Cardiac muscle cell (in vitro differentiated cells and primary cell): ENCODE data around the gene ATG9B. TPM values are rescaled to one million over a fixed set of nuclear protein-coding genes. Genes with fewer than 3 reads are reported as not detected.

ENCODE experiments used
- DNase-seq, 2 donors: peaks; one replicate each; pipeline versions ENCODE4 v3.0.0 to v3.0.0-alpha.2; 2010 to 2017; ENCODE audit warnings: low read depth in 1 of 2, low spot score in 1 of 2
- H3K27ac ChIP-seq: fragments of 200-600 bp; sonication (generic); 2 replicates; pipeline ENCODE4 v1.5.1; 2016
- H3K27me3 ChIP-seq: fragments of 200-600 bp; sonication (generic); 2 replicates; pipeline ENCODE4 v1.6.0; 2016; ENCODE audit warnings: control low read depth
- H3K36me3 ChIP-seq: fragments of 200-600 bp; sonication (generic); 2 replicates; pipeline ENCODE4 v1.5.1; 2016; ENCODE audit warnings: control low read depth
- H3K4me1 ChIP-seq: fragments of 200-600 bp; sonication (generic); 2 replicates; pipeline ENCODE4 v1.8.1; 2017; ENCODE audit warnings: low read depth, mild to moderate bottlenecking, mixed run types
- H3K4me3 ChIP-seq: fragments of 200-600 bp; sonication (generic); 2 replicates; pipeline ENCODE4 v1.5.1; 2016; ENCODE audit warnings: mild to moderate bottlenecking
- H3K9me3 ChIP-seq: fragments of 200-600 bp; sonication (generic); 2 replicates; pipeline ENCODE4 v1.5.1; 2017; ENCODE audit warnings: low read depth, mild to moderate bottlenecking, control low read depth
- CTCF ChIP-seq: IDR thresholded peaks from 2 replicates; pipeline ENCODE4 v1.5.1; 2012; ENCODE audit warnings: low read depth, mild to moderate bottlenecking, low read length
- polyA plus RNA-seq: library from polyadenylated mRNA; unstranded; fragments of >200 nt; fragmentation: Nextera tagmentation; extraction: Ambion mirVana; gene quantifications from 2 replicates; pipeline ENCODE4 v1.2.1, GENCODE V29; 2016
- total RNA-seq: library from RNA; depleted of rRNA; stranded (reverse); fragments of >200 nt; gene quantifications from 2 replicates; pipeline ENCODE4 v1.2.3, GENCODE V29; 2016

Gene ATG9B
- total and polyA plus RNA-seq, 2 experiments from 2014 or later = 8.4 to 13.0 TPM

- H3K27ac ChIP-seq = peak overlapping the region; percentile 95
- no peak for TF ChIP-seq CTCF
- H3K36me3 ChIP-seq = no peaks in the 10 kb centered on the region
- H3K27me3 ChIP-seq = no peaks in the 10 kb centered on the region
- peak; percentile 99 to 100 for DNase-seq
- H3K4me3 ChIP-seq = peak overlapping the region; percentile 56
- H3K4me1 ChIP-seq = peaks cover 31% of the 10 kb centered on the region
- no peaks in the 10 kb centered on the region for H3K9me3 ChIP-seq
Observed at GRCh38 chr7:151057989-151058780, 33.9 kb upstream of the ATG9B start.

GRCh38 chr7:151057506-151057988, 33.3 kb upstream of the ATG9B start, which contains the start of gene CDK5:
TSS of gene CDK5 (minus strand) at chr7:151057897. CDS start at chr7:151057848, 49 bp downstream.
- H3K27ac ChIP-seq = peak within 1 kb of the TSS; percentile 95
- H3K9me3 ChIP-seq = no peaks in the 10 kb centered on the region
- peak within 1 kb of the TSS; percentile 56 for H3K4me3 ChIP-seq
- no peaks in the 10 kb centered on the region for H3K36me3 ChIP-seq
- TF ChIP-seq CTCF = no peak
- DNase-seq = no peak
- peaks cover 31% of the 10 kb centered on the region for H3K4me1 ChIP-seq
- H3K27me3 ChIP-seq = no peaks in the 10 kb centered on the region

GRCh38 chr7:151056666-151057505, 32.6 kb upstream of the ATG9B start:
- Histone ChIP-seq H3K27me3 (peaks cover 5% of the 10 kb centered on the region), H3K4me3 (peak overlapping the region; percentile 56), H3K27ac (no peak overlapping the region), H3K36me3 (no peaks in the 10 kb centered on the region), H3K4me1 (peaks cover 29% of the 10 kb centered on the region), H3K9me3 (no peaks in the 10 kb centered on the region)
- no peak for DNase-seq
- TF ChIP-seq CTCF = no peak

GRCh38 chr7:151056283-151056665, 32.0 kb upstream of the ATG9B start:
- Histone ChIP-seq H3K4me1 (peaks cover 23% of the 10 kb centered on the region), H3K27me3 (peaks cover 9% of the 10 kb centered on the region), H3K36me3 (no peaks in the 10 kb centered on the region), H3K27ac (no peak overlapping the region), H3K9me3 (no peaks in the 10 kb centered on the region), H3K4me3 (no peak overlapping the region)
- DNase-seq = no peak
- TF ChIP-seq CTCF = no peak

- Histone ChIP-seq H3K4me1 (peaks cover 11% of the 10 kb centered on the region), H3K27me3 (peaks cover 26% of the 10 kb centered on the region), H3K36me3 (no peaks in the 10 kb centered on the region)
Observed at GRCh38 chr7:151053751-151054150, 29.5 kb upstream of the ATG9B start.

More at GRCh38 chr7:151053751-151054150, 29.5 kb upstream of the ATG9B start:
- H3K4me3 ChIP-seq = no peak overlapping the region
- H3K9me3 ChIP-seq = no peaks in the 10 kb centered on the region
- no peak for DNase-seq
- TF ChIP-seq CTCF = no peak
- H3K27ac ChIP-seq = no peak overlapping the region
